BE2C (cell line): Measurements from ENCODE around the gene RAI14.

Experiments
- DNase-seq: peaks from one replicate; pipeline ENCODE4 v3.0.0-alpha.2; 2020
- H3K27me3 ChIP-seq: fragments of 250-450 bp; sonication (Bioruptor Pico); 2 replicates; pipeline ENCODE4 v1.5.1; 2020; ENCODE audit warnings: mild to moderate bottlenecking
- H3K36me3 ChIP-seq: fragments of 250-450 bp; sonication (Bioruptor Pico); 2 replicates; pipeline ENCODE4 v1.5.1; 2020; ENCODE audit warnings: mild to moderate bottlenecking
- H3K4me1 ChIP-seq: fragments of 250-450 bp; sonication (Bioruptor Pico); 2 replicates; pipeline ENCODE4 v1.5.1; 2020
- H3K4me3 ChIP-seq: 2 replicates; pipeline ENCODE4 v1.5.1; 2011; ENCODE audit warnings: low read depth, low read length
- H3K9me3 ChIP-seq: fragments of 250-450 bp; sonication (Bioruptor Pico); 2 replicates; pipeline ENCODE4 v1.5.1; 2020
- TF ChIP-seq, protein P1 (sequence below): IDR thresholded peaks from 2 replicates; pipeline ENCODE4 v1.5.1; 2012; ENCODE audit warnings: mild to moderate bottlenecking, low read depth, low read length

RAI14 gene

DNA sequence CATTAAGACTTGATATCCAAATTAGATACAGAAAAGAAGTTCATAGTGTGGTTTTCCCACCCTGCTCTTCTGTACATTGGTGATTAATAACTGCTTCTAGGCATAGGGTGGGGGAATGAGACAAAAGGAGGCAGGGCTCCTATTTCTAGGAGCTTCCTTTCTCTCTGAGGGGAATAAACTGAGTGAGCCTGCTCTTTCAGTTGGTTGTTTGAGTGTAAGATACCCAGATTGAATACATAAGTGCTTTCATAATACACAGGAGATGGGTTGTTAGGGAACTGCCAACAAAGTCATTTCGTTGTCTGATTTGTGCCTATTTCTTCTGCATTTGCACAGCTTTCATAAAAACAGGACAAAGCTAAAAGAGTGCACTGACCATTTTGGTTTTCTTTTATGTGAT is 133.9 kb downstream of the RAI14 start:
- DNase-seq, result no peak
- TF ChIP-seq, protein P1, sequence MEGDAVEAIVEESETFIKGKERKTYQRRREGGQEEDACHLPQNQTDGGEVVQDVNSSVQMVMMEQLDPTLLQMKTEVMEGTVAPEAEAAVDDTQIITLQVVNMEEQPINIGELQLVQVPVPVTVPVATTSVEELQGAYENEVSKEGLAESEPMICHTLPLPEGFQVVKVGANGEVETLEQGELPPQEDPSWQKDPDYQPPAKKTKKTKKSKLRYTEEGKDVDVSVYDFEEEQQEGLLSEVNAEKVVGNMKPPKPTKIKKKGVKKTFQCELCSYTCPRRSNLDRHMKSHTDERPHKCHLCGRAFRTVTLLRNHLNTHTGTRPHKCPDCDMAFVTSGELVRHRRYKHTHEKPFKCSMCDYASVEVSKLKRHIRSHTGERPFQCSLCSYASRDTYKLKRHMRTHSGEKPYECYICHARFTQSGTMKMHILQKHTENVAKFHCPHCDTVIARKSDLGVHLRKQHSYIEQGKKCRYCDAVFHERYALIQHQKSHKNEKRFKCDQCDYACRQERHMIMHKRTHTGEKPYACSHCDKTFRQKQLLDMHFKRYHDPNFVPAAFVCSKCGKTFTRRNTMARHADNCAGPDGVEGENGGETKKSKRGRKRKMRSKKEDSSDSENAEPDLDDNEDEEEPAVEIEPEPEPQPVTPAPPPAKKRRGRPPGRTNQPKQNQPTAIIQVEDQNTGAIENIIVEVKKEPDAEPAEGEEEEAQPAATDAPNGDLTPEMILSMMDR, result no peak
- no peaks in the 10 kb centered on the region for H3K9me3 ChIP-seq
- no peaks in the 10 kb centered on the region for H3K4me1 ChIP-seq
- no peaks in the 10 kb centered on the region for H3K36me3 ChIP-seq
- H3K4me3 ChIP-seq, result no peak overlapping the region
- H3K27me3 ChIP-seq, result no peaks in the 10 kb centered on the region

DNA sequence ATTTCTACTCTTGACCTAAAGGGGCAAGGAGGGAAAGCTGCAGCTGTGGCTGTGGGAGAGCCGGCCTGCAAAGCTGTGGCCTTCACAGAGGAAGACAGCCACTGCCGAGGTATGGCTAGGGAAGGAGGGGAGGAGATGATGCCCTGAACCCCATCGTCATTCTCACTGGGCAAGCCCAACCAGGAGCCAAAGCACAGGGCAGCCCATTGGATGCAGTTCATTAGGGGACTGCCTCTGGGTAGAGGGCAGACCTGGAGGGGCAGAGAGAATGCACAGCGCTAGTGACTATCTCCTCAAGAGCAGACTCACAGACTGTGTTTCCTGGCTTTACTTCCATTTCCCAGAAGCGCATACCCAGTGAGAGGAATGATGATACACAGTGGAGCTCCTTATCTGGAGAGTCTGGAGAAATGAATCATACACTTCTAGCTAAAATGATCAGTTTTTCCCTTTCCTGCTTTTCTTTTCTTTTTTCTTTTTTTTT is 135.7 kb downstream of the RAI14 start:
- TF ChIP-seq, protein P1, result no peak
- Histone ChIP-seq H3K4me1 (no peaks in the 10 kb centered on the region), H3K9me3 (no peaks in the 10 kb centered on the region), H3K36me3 (no peaks in the 10 kb centered on the region), H3K4me3 (no peak overlapping the region), H3K27me3 (no peaks in the 10 kb centered on the region)
- no peak for DNase-seq

DNA sequence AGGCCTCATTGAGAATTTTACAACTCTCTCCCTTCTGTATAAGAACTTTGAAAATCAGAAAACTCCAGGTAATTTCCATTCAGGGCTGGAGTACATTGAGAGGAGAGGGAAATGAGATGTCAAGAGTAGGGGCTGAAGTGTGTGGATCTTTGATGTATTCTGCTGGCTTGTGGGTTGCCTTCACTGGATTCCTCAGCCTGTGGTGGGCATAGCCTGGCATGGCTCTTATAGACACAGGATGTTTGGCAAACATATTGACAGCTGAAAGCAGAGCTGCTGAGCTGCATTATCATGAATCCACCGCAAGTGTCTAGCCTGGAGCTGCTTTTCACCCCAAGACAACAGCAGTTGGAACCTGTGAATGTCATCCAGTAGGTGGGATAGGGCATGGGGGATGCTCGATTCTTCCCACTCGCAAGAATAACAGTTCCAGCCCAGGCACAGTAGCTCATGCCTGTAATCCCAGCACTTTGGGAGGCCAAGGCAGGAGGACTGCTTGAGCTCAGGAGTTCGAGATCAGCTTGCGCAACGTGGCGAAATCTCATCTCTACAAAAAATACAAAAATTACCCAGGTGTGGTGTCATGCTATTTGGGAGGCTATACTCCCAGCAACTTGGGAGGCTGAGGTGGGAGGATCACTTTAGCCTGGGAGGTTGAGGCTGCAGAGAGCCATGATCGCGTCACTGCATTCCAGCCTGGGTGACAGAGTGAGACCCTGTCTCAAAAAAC is 146.9 kb downstream of the RAI14 start:
- no peaks in the 10 kb centered on the region for H3K9me3 ChIP-seq
- no peaks in the 10 kb centered on the region for H3K36me3 ChIP-seq
- H3K27me3 ChIP-seq, result no peaks in the 10 kb centered on the region
- no peak for DNase-seq
- no peak overlapping the region for H3K4me3 ChIP-seq
- H3K4me1 ChIP-seq, result no peaks in the 10 kb centered on the region
- TF ChIP-seq, protein P1, result no peak

DNA sequence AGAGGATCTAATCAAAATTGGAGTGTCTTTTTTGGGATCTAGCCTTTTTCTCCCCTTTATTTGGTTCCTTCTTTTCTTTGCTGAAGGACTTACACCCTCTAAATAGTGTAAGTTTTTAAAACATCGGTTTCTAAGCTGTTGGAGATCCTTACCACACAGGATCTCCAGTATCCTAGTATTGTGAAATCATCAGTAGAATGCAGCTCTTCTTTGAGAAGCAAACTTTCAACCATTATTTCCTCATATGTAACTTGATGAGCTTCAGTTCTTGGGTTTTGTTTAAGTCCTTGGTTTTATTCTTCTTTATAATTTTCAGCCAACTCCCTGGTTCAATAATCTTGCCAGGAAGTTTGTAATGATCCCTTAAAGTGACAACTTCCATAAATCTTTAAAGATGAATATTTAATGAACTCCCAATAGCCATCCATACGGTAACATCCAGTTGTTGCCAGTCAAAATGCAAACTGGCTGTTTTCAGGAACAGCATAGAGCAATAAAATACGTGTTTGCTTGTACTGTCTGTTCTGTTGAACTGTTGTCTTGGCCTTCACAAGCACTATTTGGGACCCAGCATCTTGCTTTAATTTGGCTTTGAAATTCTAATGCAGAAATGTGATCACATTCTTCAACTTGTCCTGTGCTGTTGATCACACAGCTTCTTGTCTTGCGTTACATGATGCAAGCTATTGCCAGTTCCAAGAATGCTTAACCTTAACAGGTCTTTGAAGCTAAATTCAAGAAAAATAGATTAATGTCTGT is 148.0 kb downstream of the RAI14 start:
- no peaks in the 10 kb centered on the region for H3K27me3 ChIP-seq
- H3K36me3 ChIP-seq, result no peaks in the 10 kb centered on the region
- TF ChIP-seq, protein P1, result no peak
- no peaks in the 10 kb centered on the region for H3K9me3 ChIP-seq
- no peak for DNase-seq
- H3K4me1 ChIP-seq, result no peaks in the 10 kb centered on the region
- H3K4me3 ChIP-seq, result no peak overlapping the region

DNA sequence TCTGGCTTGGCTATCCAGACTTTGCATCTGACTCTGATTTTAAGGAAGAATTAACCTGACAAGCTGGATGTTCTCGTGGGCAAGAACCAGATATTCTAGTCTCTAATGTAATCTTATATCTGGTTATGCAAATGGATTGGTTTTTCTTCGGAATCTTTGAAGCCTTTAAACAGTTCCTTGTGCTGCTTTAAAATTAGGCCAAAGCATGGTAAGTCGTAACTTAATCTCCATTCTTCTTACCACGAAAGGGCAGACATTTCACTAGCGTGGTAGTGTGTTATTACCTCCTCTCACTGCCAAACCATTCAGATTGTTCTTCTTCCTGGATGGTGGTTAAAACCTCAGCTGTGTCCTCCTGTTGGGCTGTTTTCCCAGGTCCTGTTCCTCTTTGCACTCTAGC is 148.8 kb downstream of the RAI14 start:
- Histone ChIP-seq H3K36me3 (no peaks in the 10 kb centered on the region), H3K9me3 (no peaks in the 10 kb centered on the region), H3K4me3 (no peak overlapping the region), H3K27me3 (no peaks in the 10 kb centered on the region), H3K4me1 (no peaks in the 10 kb centered on the region)
- TF ChIP-seq, protein P1, result no peak
- no peak for DNase-seq

DNA sequence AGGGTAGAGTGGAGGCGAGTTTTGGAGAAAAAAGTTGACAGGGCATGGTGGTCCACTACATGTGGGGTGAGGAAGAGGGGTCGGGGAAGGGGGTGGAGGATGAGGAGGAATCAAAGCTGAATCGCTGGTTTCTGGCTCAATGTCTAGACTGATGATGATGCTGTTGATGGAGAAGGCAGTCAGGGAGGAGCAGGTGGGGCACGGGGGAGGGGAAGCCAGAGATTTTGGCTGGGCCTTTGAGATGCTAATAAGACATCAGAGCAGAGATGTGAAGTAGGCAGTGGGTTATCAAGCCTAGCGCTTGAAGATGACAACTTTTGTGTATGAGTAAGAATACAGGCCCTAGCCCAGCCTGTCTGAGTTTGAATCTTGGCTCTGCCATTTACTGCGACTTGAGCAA is 150.4 kb downstream of the RAI14 start:
- H3K36me3 ChIP-seq, result no peaks in the 10 kb centered on the region
- TF ChIP-seq, protein P1, result no peak
- no peaks in the 10 kb centered on the region for H3K4me1 ChIP-seq
- no peak for DNase-seq
- H3K27me3 ChIP-seq, result no peaks in the 10 kb centered on the region
- H3K9me3 ChIP-seq, result no peaks in the 10 kb centered on the region
- no peak overlapping the region for H3K4me3 ChIP-seq
